BLaER1 treated with 17β-estradiol and CSF1 and Interleukin-3, amounts not matched to agents 10 nM and 100 nM (cell line): ENCODE measurements around the gene WNT5B.

Experiments
- H3K27ac ChIP-seq, 11 experiments: shearing (Covaris generic); formaldehyde crosslinking; 2 replicates each; pipeline ENCODE4 v1.8.1; 2022
- H3K27me3 ChIP-seq, 11 experiments: shearing (Covaris generic); formaldehyde crosslinking; 2 replicates each; pipeline ENCODE4 v1.8.1; 2022
- H3K36me3 ChIP-seq, 11 experiments: shearing (Covaris generic); formaldehyde crosslinking; 2 replicates each; pipeline ENCODE4 v1.8.1; 2022
- H3K4me1 ChIP-seq, 10 experiments: shearing (Covaris generic); formaldehyde crosslinking; 2 replicates each; pipeline ENCODE4 v1.8.1; 2022
- H3K4me2 ChIP-seq, 11 experiments: shearing (Covaris generic); formaldehyde crosslinking; 2 replicates each; pipeline ENCODE4 v1.8.1; 2022
- H3K4me3 ChIP-seq, 10 experiments: shearing (Covaris generic); formaldehyde crosslinking; 2 replicates each; pipeline ENCODE4 v1.8.1; 2022
- H3K9ac ChIP-seq, 11 experiments: shearing (Covaris generic); formaldehyde crosslinking; 2 replicates each; pipeline ENCODE4 v1.8.1; 2022
- H3K9me3 ChIP-seq, 11 experiments: shearing (Covaris generic); formaldehyde crosslinking; replicated peaks in 1 of 11; 2 replicates each; pipeline ENCODE4 v1.8.1; 2022
- H4K20me1 ChIP-seq, 11 experiments: shearing (Covaris generic); formaldehyde crosslinking; 2 replicates each; pipeline ENCODE4 v1.8.1; 2022
- Cebpa-rat ChIP-seq, 11 experiments: shearing (Covaris generic); IDR thresholded peaks; 2 replicates each; pipeline ENCODE4 v1.8.1; 2022

WNT5B gene

GRCh38 chr12:1587927-1588574, 41.0 kb upstream of the WNT5B start:
- H3K4me3 ChIP-seq, result no peak overlapping the region
- peaks cover 41 to 69% (median 51%) of the 10 kb centered on the region in 11 experiments; a peak in 21 of 22 replicates for H4K20me1 ChIP-seq
- H3K27ac ChIP-seq, result no peak overlapping the region
- H3K4me2 ChIP-seq, result peak overlapping the region in 6 of 11 experiments; percentile 1 to 31 (median 14); a peak in 7 of 22 replicates
- peaks cover 32 to 79% (median 55%) of the 10 kb centered on the region in 10 experiments for H3K4me1 ChIP-seq
- no peak overlapping the region for H3K9ac ChIP-seq
- TF ChIP-seq Cebpa-rat (IDR thresholded peaks at IDR 0.05), result no peak
- no peaks in the 10 kb centered on the region for H3K27me3 ChIP-seq
- peaks cover 0 to 16% (median 0%) of the 10 kb centered on the region in 11 experiments; a peak in 8 of 22 replicates for H3K36me3 ChIP-seq
- no peaks in the 10 kb centered on the region for H3K9me3 ChIP-seq

GRCh38 chr12:1588575-1588947, 40.5 kb upstream of the WNT5B start:
- no peak for TF ChIP-seq Cebpa-rat (IDR thresholded peaks at IDR 0.05)
- peaks cover 46 to 74% (median 57%) of the 10 kb centered on the region in 11 experiments; a peak in 21 of 22 replicates for H4K20me1 ChIP-seq
- peaks cover 35 to 80% (median 55%) of the 10 kb centered on the region in 10 experiments for H3K4me1 ChIP-seq
- H3K27ac ChIP-seq, result no peak overlapping the region
- H3K9me3 ChIP-seq, result no peaks in the 10 kb centered on the region
- no peaks in the 10 kb centered on the region for H3K27me3 ChIP-seq
- H3K9ac ChIP-seq, result no peak overlapping the region
- no peak overlapping the region for H3K4me3 ChIP-seq
- peaks cover 0 to 16% (median 0%) of the 10 kb centered on the region in 11 experiments; a peak in 8 of 22 replicates for H3K36me3 ChIP-seq
- H3K4me2 ChIP-seq, result peak overlapping the region in 6 of 11 experiments; percentile 7 to 31 (median 13); a peak in 5 of 22 replicates

- Histone ChIP-seq H3K9me3 (no peaks in the 10 kb centered on the region), H3K27me3 (no peaks in the 10 kb centered on the region), H4K20me1 (peaks cover 50 to 72% (median 60%) of the 10 kb centered on the region in 11 experiments; a peak in 21 of 22 replicates), H3K36me3 (peaks cover 0 to 16% (median 0%) of the 10 kb centered on the region in 11 experiments; a peak in 8 of 22 replicates), H3K4me2 (peak overlapping the region; percentile 95 to 100 (median 99)), H3K9ac (peak overlapping the region in 7 of 11 experiments; percentile 3 to 97 (median 42); a peak in 6 of 22 replicates), H3K4me1 (peaks cover 39 to 70% (median 59%) of the 10 kb centered on the region in 10 experiments), H3K4me3 (peak overlapping the region in 8 of 10 experiments; percentile 81 to 95 (median 88); a peak in 8 of 20 replicates), H3K27ac (no peak overlapping the region)
- no peak for TF ChIP-seq Cebpa-rat (IDR thresholded peaks at IDR 0.05)
Measured at GRCh38 chr12:1590221-1590979, 38.6 kb upstream of the WNT5B start.

- no peaks in the 10 kb centered on the region for H3K9me3 ChIP-seq
- H4K20me1 ChIP-seq, result peaks cover 50 to 67% (median 60%) of the 10 kb centered on the region in 11 experiments; a peak in 21 of 22 replicates
- peak overlapping the region; percentile 95 to 100 (median 99) for H3K4me2 ChIP-seq
- no peak for TF ChIP-seq Cebpa-rat (IDR thresholded peaks at IDR 0.05)
- peak overlapping the region in 8 of 11 experiments; percentile 37 to 97 (median 94); a peak in 10 of 22 replicates for H3K9ac ChIP-seq
- H3K36me3 ChIP-seq, result peaks cover 0 to 16% (median 0%) of the 10 kb centered on the region in 11 experiments; a peak in 8 of 22 replicates
- H3K27ac ChIP-seq, result no peak overlapping the region
- H3K27me3 ChIP-seq, result no peaks in the 10 kb centered on the region
- H3K4me3 ChIP-seq, result peak overlapping the region; percentile 81 to 95 (median 90); a peak in 15 of 20 replicates
- H3K4me1 ChIP-seq, result peaks cover 45 to 70% (median 63%) of the 10 kb centered on the region in 10 experiments
Measured at GRCh38 chr12:1591034-1591433, 38.0 kb upstream of the WNT5B start.

- no peaks in the 10 kb centered on the region for H3K27me3 ChIP-seq
- peak overlapping the region; percentile 54 to 97 (median 95); a peak in 20 of 22 replicates for H3K9ac ChIP-seq
- H4K20me1 ChIP-seq, result peaks cover 50 to 67% (median 60%) of the 10 kb centered on the region in 11 experiments; a peak in 21 of 22 replicates
- peaks cover 0 to 13% (median 0%) of the 10 kb centered on the region in 11 experiments; a peak in 8 of 22 replicates for H3K36me3 ChIP-seq
- H3K9me3 ChIP-seq, result no peaks in the 10 kb centered on the region
- peaks cover 51 to 71% (median 63%) of the 10 kb centered on the region in 10 experiments for H3K4me1 ChIP-seq
- peak overlapping the region; percentile 95 to 100 (median 99) for H3K4me2 ChIP-seq
- no peak for TF ChIP-seq Cebpa-rat (IDR thresholded peaks at IDR 0.05)
- peak overlapping the region; percentile 81 to 95 (median 90) for H3K4me3 ChIP-seq
- peak overlapping the region in 2 of 11 experiments; percentile 35 to 43; a peak in 2 of 22 replicates for H3K27ac ChIP-seq
Measured at GRCh38 chr12:1591543-1591942, 37.5 kb upstream of the WNT5B start.

- H3K27me3 ChIP-seq, result no peaks in the 10 kb centered on the region
- H3K4me3 ChIP-seq, result peak overlapping the region; percentile 81 to 95 (median 90)
- TF ChIP-seq Cebpa-rat (IDR thresholded peaks at IDR 0.05), result no peak
- peak overlapping the region; percentile 93 to 97 (median 96) for H3K9ac ChIP-seq
- H4K20me1 ChIP-seq, result peaks cover 50 to 63% (median 58%) of the 10 kb centered on the region in 11 experiments; a peak in 21 of 22 replicates
- peaks cover 0 to 11% (median 0%) of the 10 kb centered on the region in 11 experiments; a peak in 5 of 22 replicates for H3K36me3 ChIP-seq
- H3K4me1 ChIP-seq, result peaks cover 53 to 71% (median 63%) of the 10 kb centered on the region in 10 experiments
- peak overlapping the region in 8 of 11 experiments; percentile 13 to 97 (median 95); a peak in 10 of 22 replicates for H3K27ac ChIP-seq
- peak overlapping the region; percentile 95 to 100 (median 99) for H3K4me2 ChIP-seq
- H3K9me3 ChIP-seq, result no peaks in the 10 kb centered on the region
Measured at GRCh38 chr12:1592444-1593173, 36.4 kb upstream of the WNT5B start.

GRCh38 chr12:1593174-1594005, 35.6 kb upstream of the WNT5B start:
- Histone ChIP-seq H3K4me1 (peaks cover 53 to 64% (median 57%) of the 10 kb centered on the region in 10 experiments), H3K4me2 (peak overlapping the region; percentile 95 to 100 (median 99)), H3K27me3 (no peaks in the 10 kb centered on the region), H3K9me3 (no peaks in the 10 kb centered on the region), H3K9ac (peak overlapping the region; percentile 93 to 97 (median 96)), H3K36me3 (peaks cover 0 to 11% (median 0%) of the 10 kb centered on the region in 11 experiments; a peak in 4 of 22 replicates), H3K4me3 (peak overlapping the region; percentile 81 to 95 (median 90)), H4K20me1 (peaks cover 44 to 55% (median 51%) of the 10 kb centered on the region in 11 experiments; a peak in 21 of 22 replicates), H3K27ac (peak overlapping the region; percentile 94 to 97 (median 96); a peak in 21 of 22 replicates)
- TF ChIP-seq Cebpa-rat (IDR thresholded peaks at IDR 0.05), result no peak
